B cell (primary cell): ENCODE measurements around the gene CCDC57. TPM values are rescaled to one million over a fixed set of nuclear protein-coding genes. Genes with fewer than 3 reads are reported as not detected.

Source experiments
- ATAC-seq: fragments of 200-7000 bp; cut with Tn5 transposase; one replicate; pipeline ENCODE4 v1.10.0; 2021; ENCODE audit warnings: low read depth, mild to moderate bottlenecking, moderate number of reproducible peaks, moderate library complexity
- CTCF ChIA-PET: fragments of 350-600 bp; sonication (Branson Sonifier 250); formaldehyde crosslinking; loops from one replicate; lab custom pipeline; 2021; ENCODE audit warnings: antibody characterized with exemption, inconsistent platforms; lab: Charles Lee
- POLR2A ChIA-PET: fragments of 350-600 bp; sonication (Branson Sonifier 250); formaldehyde crosslinking; loops from one replicate; lab custom pipeline; 2021; ENCODE audit warnings: antibody characterized with exemption; lab: Charles Lee
- DNase-seq: peaks from one replicate; pipeline ENCODE4 v3.0.0; 2013
- H2AFZ ChIP-seq: 2 replicates; pipeline ENCODE4 v1.6.1; 2012; ENCODE audit warnings: mild to moderate bottlenecking, low read depth, low read length; ENCODE audit not compliant: insufficient read depth, poor library complexity, severe bottlenecking
- H3K27ac ChIP-seq, 2 donors: 1 replicate in 1 of 2; 2 replicates in 1 of 2; pipeline ENCODE4 v1.5.1; 2012 to 2013; ENCODE audit warnings: low read length in 2 of 2, mild to moderate bottlenecking in 2 of 2, moderate library complexity in 1 of 2
- H3K27me3 ChIP-seq, 4 experiments: fragments of 200-600 bp in 1 of 4; sonication (generic) in 1 of 4; replicated peaks in 1 of 4; 1 replicate in 2 of 4; 2 replicates in 2 of 4; pipeline versions ENCODE4 v1.6.1 to v1.7.0; 2013 to 2016; ENCODE audit warnings: low read length in 3 of 4, mild to moderate bottlenecking in 2 of 4, mixed read lengths in 1 of 4, moderate library complexity in 1 of 4; ENCODE audit not compliant: insufficient read depth in 4 of 4, control insufficient read depth in 3 of 4; ENCODE audit errors: control extremely low read depth in 1 of 4
- H3K36me3 ChIP-seq, 2 experiments: replicated peaks in 1 of 2; 1 replicate in 1 of 2; 2 replicates in 1 of 2; pipeline versions ENCODE4 v1.6.1 to v1.7.1; 2013; ENCODE audit warnings: low read length in 1 of 2; ENCODE audit not compliant: insufficient read depth in 2 of 2, control insufficient read depth in 1 of 2; ENCODE audit errors: control extremely low read depth in 1 of 2, extremely low read depth in 1 of 2
- H3K4me1 ChIP-seq, 2 donors: fragments of 200-600 bp in 1 of 2; sonication (generic) in 1 of 2; 1 replicate in 1 of 2; 2 replicates in 1 of 2; pipeline versions ENCODE4 v1.5.1 to v1.6.1; 2013 to 2017; ENCODE audit warnings: low read length in 2 of 2; ENCODE audit not compliant: control insufficient read depth in 2 of 2, insufficient read depth in 2 of 2
- H3K4me2 ChIP-seq: replicated peaks from 2 replicates; pipeline ENCODE3; 2012; ENCODE audit warnings: mild to moderate bottlenecking, low read depth, low read length; ENCODE audit not compliant: poor library complexity, severe bottlenecking
- H3K4me3 ChIP-seq, 5 experiments: fragments of 200-600 bp in 1 of 5; sonication (generic) in 1 of 5; 1 replicate in 3 of 5; 2 replicates in 2 of 5; pipeline versions ENCODE4 v1.5.1 to v1.7.0; 2011 to 2016; ENCODE audit warnings: low read length in 4 of 5, mild to moderate bottlenecking in 4 of 5, low read depth in 2 of 5, control low read depth in 1 of 5, moderate library complexity in 1 of 5; ENCODE audit not compliant: insufficient read depth in 1 of 5; ENCODE audit errors: control extremely low read depth in 1 of 5, extremely low read depth in 1 of 5
- H3K79me2 ChIP-seq: fragments of 200-600 bp; sonication (generic); one replicate; pipeline ENCODE4 v1.6.0; 2016; ENCODE audit warnings: low read length; ENCODE audit not compliant: control insufficient read depth, insufficient read depth
- H3K9ac ChIP-seq: fragments of 200-600 bp; sonication (generic); 2 replicates; pipeline ENCODE4 v1.6.1; 2017; ENCODE audit warnings: mild to moderate bottlenecking, low read length, moderate library complexity
- H3K9me3 ChIP-seq, 3 donors: one replicate each; pipeline versions ENCODE4 v1.6.1 to v1.7.1; 2013; ENCODE audit warnings: low read length in 2 of 3; ENCODE audit not compliant: control insufficient read depth in 2 of 3, insufficient read depth in 1 of 3; ENCODE audit errors: control extremely low read depth in 1 of 3
- H4K20me1 ChIP-seq: 2 replicates; pipeline ENCODE4 v1.6.0; 2012; ENCODE audit warnings: mild to moderate bottlenecking, low read length; ENCODE audit not compliant: insufficient read depth, control insufficient read depth, poor library complexity, severe bottlenecking
- H3K27ac Mint-ChIP-seq: one replicate; pipeline ENCODE4 v1.8.0; 2021; ENCODE audit warnings: mixed read lengths
- H3K27me3 Mint-ChIP-seq: one replicate; pipeline ENCODE4 v1.8.0; 2021; ENCODE audit warnings: mixed read lengths
- H3K4me1 Mint-ChIP-seq: one replicate; pipeline ENCODE4 v1.8.0; 2021; ENCODE audit warnings: mixed read lengths
- H3K4me3 Mint-ChIP-seq: one replicate; pipeline ENCODE4 v1.8.0; 2021; ENCODE audit warnings: mixed read lengths
- H3K9me3 Mint-ChIP-seq: one replicate; pipeline ENCODE4 v1.8.0; 2022; ENCODE audit warnings: mixed read lengths; ENCODE audit not compliant: insufficient read depth
- CTCF ChIP-seq: fragments of 200-600 bp; IDR thresholded peaks from one replicate; pipeline ENCODE4 v1.8.0; 2022; ENCODE audit warnings: antibody characterized with exemption, mild to moderate bottlenecking
- EZH2 ChIP-seq: IDR thresholded peaks from 2 replicates; pipeline ENCODE4 v1.6.1; 2012; ENCODE audit warnings: borderline replicate concordance, low read depth, mild to moderate bottlenecking, moderate library complexity, low read length; ENCODE audit not compliant: insufficient read depth, poor library complexity, severe bottlenecking
- WGBS: methylation state at CpG from one replicate; pipeline ENCODE4 v1.1.5; 2013; ENCODE audit warnings: missing lambda C conversion rate; ENCODE audit not compliant: insufficient coverage; 5-methylcytosine and 5-hydroxymethylcytosine counted together
- intact Hi-C: fragments of 100-400 bp; cut with micrococcal nuclease; formaldehyde crosslinking; loops from one replicate; pipeline ENCODE4 v1.10.0; 2022
- polyA plus RNA-seq: library from polyadenylated mRNA; depleted of rRNA; stranded (reverse); fragments of >200 nt; gene quantifications from 2 replicates; pipeline ENCODE4 v1.2.3, GENCODE V29; 2012
- total RNA-seq, 2 donors: library from RNA; stranded (reverse); fragments of 120-200 nt in 1 of 2; gene quantifications; 1 replicate in 1 of 2; 2 replicates in 1 of 2; pipeline versions ENCODE4 v1.2.3 to v1.2.4, GENCODE V29; 2013 to 2022

Gene CCDC57
- total and polyA plus RNA-seq, 2 donors (not counting 1 experiment from before 2014, with no cell fraction given), result 49.7 to 67.2 TPM

DNA sequence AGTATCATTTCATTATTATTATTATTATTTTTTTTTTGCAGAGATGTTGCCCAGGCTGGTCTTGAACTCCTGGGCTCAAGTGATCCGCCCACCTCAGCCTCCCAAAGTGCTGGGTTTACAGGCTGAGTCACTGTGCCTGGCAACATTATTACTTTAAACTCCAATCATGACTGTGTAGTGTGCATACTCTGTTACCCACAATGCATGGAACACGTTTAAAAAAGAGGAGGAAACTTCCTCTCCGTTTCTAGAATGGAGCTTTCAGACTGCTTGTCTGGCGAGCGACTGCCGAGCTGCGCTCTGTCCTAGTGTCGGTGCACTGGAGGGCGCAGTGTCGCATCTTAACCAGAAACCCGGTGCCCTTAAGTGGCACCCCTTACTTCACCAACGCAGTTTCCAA, 92.5 kb downstream of the CCDC57 start:
- Histone ChIP-seq H3K4me2 (no peak overlapping the region), H3K79me2 (no peaks in the 10 kb centered on the region), H2AFZ (no peak overlapping the region), H3K36me3 (no peaks in the 10 kb centered on the region), H4K20me1 (no peaks in the 10 kb centered on the region), H3K4me3 (no peak overlapping the region), H3K27me3 (no peaks in the 10 kb centered on the region), H3K9ac (no peak overlapping the region), H3K27ac (no peak overlapping the region), H3K9me3 (no peaks in the 10 kb centered on the region), H3K4me1 (no peaks in the 10 kb centered on the region)
- ATAC-seq (no peak), DNase-seq (no peak)
- TF ChIP-seq EZH2 (no peak), CTCF (no peak)
- POLR2A ChIA-PET, result no interaction called here
- intact Hi-C loops, result no loop called here
- CTCF ChIA-PET, result no interaction called here
- no peaks in the 10 kb centered on the region for H3K27me3 Mint-ChIP-seq
- H3K27ac Mint-ChIP-seq, result no peak overlapping the region
- H3K9me3 Mint-ChIP-seq, result no peaks in the 10 kb centered on the region
- WGBS, result 88% methylated on average over 8 of the region's 12 CpGs
- H3K4me3 Mint-ChIP-seq, result no peak overlapping the region
- no peaks in the 10 kb centered on the region for H3K4me1 Mint-ChIP-seq

DNA sequence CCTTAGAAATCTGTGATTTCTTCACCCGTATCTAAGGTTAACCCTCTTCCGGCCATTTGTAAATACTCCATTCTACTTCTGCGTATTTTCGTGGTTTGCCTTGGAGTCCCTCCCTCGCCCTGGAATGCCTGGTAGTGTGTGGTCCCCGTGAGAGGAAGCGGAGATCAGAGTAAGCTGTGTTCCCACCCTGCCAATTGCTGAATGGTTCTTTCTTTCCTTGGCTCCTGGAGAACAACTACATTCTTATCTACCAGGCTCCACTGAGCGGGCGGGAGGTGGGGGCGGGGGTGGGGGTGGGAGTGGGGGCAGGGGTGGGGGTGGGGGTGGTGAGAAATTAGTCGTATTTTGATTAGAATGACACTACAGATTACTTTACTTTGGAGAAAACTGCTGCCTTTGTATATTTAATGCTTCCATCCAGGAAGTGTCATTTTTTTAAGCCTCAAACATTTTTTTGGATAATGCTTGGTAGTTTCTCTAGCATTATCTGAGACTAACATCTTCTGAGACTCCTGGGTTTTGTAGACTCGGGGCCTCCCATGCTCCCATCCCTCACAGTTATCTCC, 93.7 kb downstream of the CCDC57 start:
- H3K9ac ChIP-seq, result no peak overlapping the region
- Mint-ChIP-seq H3K27ac (no peak overlapping the region), H3K4me1 (no peaks in the 10 kb centered on the region)

More for the DNA sequence above, 93.7 kb downstream of the CCDC57 start:
- H3K9me3 Mint-ChIP-seq, result no peaks in the 10 kb centered on the region
- ATAC-seq, result no peak
- H3K4me3 ChIP-seq, result no peak overlapping the region
- no peak overlapping the region for H3K27ac ChIP-seq
- H3K27me3 Mint-ChIP-seq, result no peaks in the 10 kb centered on the region
- ChIA-PET CTCF (no interaction called here), POLR2A (no interaction called here)
- H3K4me3 Mint-ChIP-seq, result no peak overlapping the region
- no peaks in the 10 kb centered on the region for H3K27me3 ChIP-seq
- WGBS, result 93% methylated on average over 3 of the region's 12 CpGs
- no peaks in the 10 kb centered on the region for H4K20me1 ChIP-seq
- no peaks in the 10 kb centered on the region for H3K9me3 ChIP-seq
- H2AFZ ChIP-seq, result no peak overlapping the region
- H3K4me2 ChIP-seq, result no peak overlapping the region
- DNase-seq, result no peak
- no peaks in the 10 kb centered on the region for H3K36me3 ChIP-seq
- intact Hi-C loops, result no loop called here
- no peaks in the 10 kb centered on the region for H3K79me2 ChIP-seq
- TF ChIP-seq EZH2 (no peak), CTCF (no peak)
- H3K4me1 ChIP-seq, result no peaks in the 10 kb centered on the region
